PFSK-1 (cell line): ENCODE data around the gene ADM2.

Experiments
- POLR2AphosphoS5 ChIP-seq: IDR thresholded peaks from 2 replicates; pipeline ENCODE4 v1.6.1; 2012; ENCODE audit warnings: low read depth, mild to moderate bottlenecking, control low read depth, low read length, moderate library complexity
- SIN3A ChIP-seq: IDR thresholded peaks from 2 replicates; pipeline ENCODE4 v1.6.1; 2012; ENCODE audit warnings: mild to moderate bottlenecking, low read length, moderate library complexity, borderline replicate concordance; ENCODE audit not compliant: insufficient read depth

DNA sequence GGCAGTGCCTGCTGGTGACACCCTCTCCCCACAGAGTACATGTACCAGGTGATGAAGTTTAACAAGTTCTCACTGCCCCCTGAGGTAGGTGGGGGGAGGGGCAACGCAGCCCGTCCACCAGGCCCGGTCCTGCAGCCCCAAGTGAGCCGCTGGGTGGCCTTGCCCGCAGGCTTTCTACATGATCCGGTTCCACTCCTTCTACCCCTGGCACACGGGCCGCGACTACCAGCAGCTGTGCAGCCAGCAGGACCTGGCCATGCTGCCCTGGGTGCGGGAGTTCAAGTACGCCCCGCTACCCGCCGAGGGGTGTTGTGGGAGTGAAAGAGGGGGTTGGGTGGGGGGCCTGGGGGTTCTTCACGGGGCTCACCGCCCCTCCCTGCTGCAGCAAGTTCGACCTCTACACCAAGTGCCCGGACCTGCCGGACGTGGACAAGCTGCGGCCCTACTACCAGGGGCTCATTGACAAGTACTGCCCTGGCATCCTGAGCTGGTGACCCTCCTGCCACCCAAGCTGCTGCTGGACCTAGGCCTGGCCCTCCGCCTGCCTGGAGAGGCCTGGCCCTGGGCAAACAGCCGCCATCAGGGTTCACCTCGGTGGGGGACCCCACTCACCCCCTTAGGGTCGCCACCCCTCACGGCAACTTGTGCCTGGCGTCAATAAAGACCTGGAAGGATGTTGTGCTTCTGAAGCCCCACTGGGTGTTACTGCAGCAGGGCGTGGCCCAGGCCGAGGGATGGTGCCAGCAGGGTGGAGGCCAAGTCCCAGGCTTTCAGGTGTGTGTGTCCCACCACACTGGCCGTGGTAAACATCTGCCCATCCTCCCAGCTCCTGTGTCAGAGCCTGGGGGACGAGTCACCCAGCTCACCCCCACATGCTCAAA lies 8.3 kb downstream of the ADM2 start:
- TF ChIP-seq POLR2AphosphoS5 (no peak), SIN3A (no peak)
